HG03139 (cell line): ENCODE measurements around the gene ZNF483.
"Not testable (repeated sequence)": the region's sequence is repeated elsewhere in the genome, so short reads cannot be mapped to it uniquely, and the experiment has no call there.

Experiments used
- ATAC-seq: cut with Tn5 transposase; IDR thresholded peaks from one replicate; pipeline ENCODE4 v1.9.1; 2021; ENCODE audit not compliant: unreplicated experiment

ZNF483 gene

GRCh38 chr9:111525056-111525977 lies at the start of gene ZNF483:
Gene ZNF483, plus strand, starts transcription at chr9:111525179. Its CDS starts 2,217 bp downstream, at chr9:111527396.
- ATAC-seq: peak; percentile 40

- no peak for ATAC-seq
These were observed 49.8 kb upstream of the ZNF483 start for GRCh38 chr9:111475195-111475594.

- no peak for ATAC-seq
These were observed 47.3 kb upstream of the ZNF483 start for GRCh38 chr9:111477677-111478076.

- no peak for ATAC-seq
These were observed 42.9 kb upstream of the ZNF483 start for GRCh38 chr9:111481885-111482636.

GRCh38 chr9:111482694-111483438 lies 42.1 kb upstream of the ZNF483 start:
- peak; percentile 48 for ATAC-seq

- ATAC-seq: peak; percentile 31
These were observed 41.5 kb upstream of the ZNF483 start for GRCh38 chr9:111483439-111483857.

- ATAC-seq: peak; percentile 46
These were observed 41.0 kb upstream of the ZNF483 start, which contains the start of gene ECPAS for GRCh38 chr9:111483858-111484571. Gene ECPAS, minus strand, starts transcription at chr9:111484383. Its CDS starts 11,465 bp downstream, at chr9:111472918.

- no peak for ATAC-seq
These were observed 40.4 kb upstream of the ZNF483 start for GRCh38 chr9:111484572-111484894.

GRCh38 chr9:111497196-111497595 lies 27.8 kb upstream of the ZNF483 start:
- not testable (repeated sequence) for ATAC-seq

- ATAC-seq: no peak
These were observed 23.9 kb upstream of the ZNF483 start for GRCh38 chr9:111501005-111501562.

- no peak for ATAC-seq
These were observed 23.3 kb upstream of the ZNF483 start for GRCh38 chr9:111501648-111502047.

- ATAC-seq: no peak
These were observed 22.5 kb upstream of the ZNF483 start for GRCh38 chr9:111502506-111502905.

GRCh38 chr9:111511581-111511980 lies 13.4 kb upstream of the ZNF483 start:
- ATAC-seq: not testable (repeated sequence)

GRCh38 chr9:111514967-111515366 lies 10.0 kb upstream of the ZNF483 start:
- no peak for ATAC-seq

- ATAC-seq: no peak
These were observed 8.9 kb upstream of the ZNF483 start for GRCh38 chr9:111516061-111516465.

- no peak for ATAC-seq
These were observed 286 bp upstream of the ZNF483 start for GRCh38 chr9:111524731-111525055.

GRCh38 chr9:111527347-111527746 lies 2.4 kb downstream of the ZNF483 start:
- ATAC-seq: no peak

GRCh38 chr9:111529787-111530186 lies 4.8 kb downstream of the ZNF483 start:
- no peak for ATAC-seq

- no peak for ATAC-seq
These were observed 6.7 kb downstream of the ZNF483 start for GRCh38 chr9:111531716-111532115.

- ATAC-seq: no peak
These were observed 8.3 kb downstream of the ZNF483 start for GRCh38 chr9:111533099-111533790.
